H1 (cell line): ENCODE results near the gene CTIF. TPM values are rescaled to one million over a fixed set of nuclear protein-coding genes. Genes with fewer than 3 reads are reported as not detected.

Experiments
- BRCA1 ChIP-seq: IDR thresholded peaks from 2 replicates; pipeline ENCODE4 v1.6.1; 2012; ENCODE audit warnings: low read depth, low read length, improper control_type of control experiment
- CEBPB ChIP-seq: IDR thresholded peaks from 2 replicates; pipeline ENCODE4 v1.6.1; 2012; ENCODE audit warnings: low read depth, low read length
- CHD7 ChIP-seq: fragments of 300-600 bp; sonication (generic); IDR thresholded peaks from 2 replicates; pipeline ENCODE4 v1.7.1; 2012; ENCODE audit warnings: low read length, moderate library complexity, mild to moderate bottlenecking, inconsistent platforms; ENCODE audit not compliant: insufficient replicate concordance
- E2F6 ChIP-seq: IDR thresholded peaks from 2 replicates; pipeline ENCODE4 v1.6.1; 2012; ENCODE audit warnings: inconsistent platforms
- EGR1 ChIP-seq: IDR thresholded peaks from 2 replicates; pipeline ENCODE4 v1.6.1; 2011; ENCODE audit warnings: low read depth, low read length, borderline replicate concordance
- HDAC6 ChIP-seq: IDR thresholded peaks from one replicate; pipeline ENCODE4 v1.7.1; 2012; ENCODE audit warnings: low read depth, mild to moderate bottlenecking, inconsistent platforms, low read length, moderate library complexity
- NANOG ChIP-seq: IDR thresholded peaks from 2 replicates; pipeline ENCODE4 v1.6.1; 2011; ENCODE audit warnings: low read length, low read depth, mild to moderate bottlenecking, inconsistent platforms; ENCODE audit not compliant: insufficient read depth, poor library complexity, severe bottlenecking
- SIN3A ChIP-seq, 2 experiments: IDR thresholded peaks in 1 of 2; conservative IDR thresholded peaks in 1 of 2; 2 replicates each; pipeline ENCODE4 v1.6.1; 2011 to 2012; ENCODE audit warnings: low read length in 2 of 2, improper control_type of control experiment in 1 of 2, low read depth in 1 of 2, mild to moderate bottlenecking in 1 of 2
- SP1 ChIP-seq: IDR thresholded peaks from 2 replicates; pipeline ENCODE4 v1.6.1; 2011; ENCODE audit warnings: low read depth, low read length
- SUZ12 ChIP-seq: fragments of 200-600 bp; sonication (generic); IDR thresholded peaks from 2 replicates; pipeline ENCODE4 v1.6.1; 2012; ENCODE audit warnings: mild to moderate bottlenecking, inconsistent platforms, low read length, moderate library complexity, mixed read lengths
- ZNF274 ChIP-seq: IDR thresholded peaks from 2 replicates; pipeline ENCODE4 v1.7.0; 2012; ENCODE audit warnings: low read length, borderline replicate concordance; ENCODE audit errors: extremely low read depth
- polyA plus RNA-seq, 7 experiments: library from polyadenylated mRNA; depleted of rRNA in 3 of 7; stranded (reverse) in 5 of 7; unstranded in 2 of 7; fragments of >200 nt in 5 of 7; fragments of 200-250 nt in 2 of 7; gene quantifications; 1 replicate in 5 of 7; 2 replicates in 1 of 7; 4 replicates in 1 of 7; pipeline versions ENCODE4 v1.2.1 to v1.2.3, GENCODE V29; 2011 to 2013; ENCODE audit warnings: missing spikeins in 2 of 7, mixed read lengths in 2 of 7
- total RNA-seq: library from RNA; stranded (reverse); fragmentation: NEBNext Ultra II Directional; extraction: Animal tissue kit (Norgen Biotek cat#: 25700); gene quantifications from 2 replicates; pipeline ENCODE4 v1.2.1, GENCODE V29; 2021

CTIF gene
- total and polyA plus RNA-seq, 2 of the 8 experiments (the other 6 are each of a cell fraction or from before 2014, with no cell fraction given): 9.0 to 17.8 TPM

GRCh38 chr18:48844271-48844670 is 305.4 kb downstream of the CTIF start (continued):
- TF ChIP-seq CHD7: no peak
- no peak for TF ChIP-seq SP1
- TF ChIP-seq EGR1: no peak
- no peak for TF ChIP-seq HDAC6
- no peak for TF ChIP-seq CEBPB
- no peak for TF ChIP-seq NANOG
- TF ChIP-seq BRCA1: no peak
- TF ChIP-seq E2F6: no peak
- no peak for TF ChIP-seq SUZ12
- TF ChIP-seq ZNF274: no peak
- no peak for TF ChIP-seq SIN3A (conservative IDR thresholded peaks at IDR 0.05 in 1 of 2, IDR thresholded peaks at IDR 0.05 in 1 of 2; ENCODE audit: low read depth in 1 of 2, low read length in 2 of 2)
